ENCODE data around the gene PTGIS.

Gene PTGIS

DNA sequence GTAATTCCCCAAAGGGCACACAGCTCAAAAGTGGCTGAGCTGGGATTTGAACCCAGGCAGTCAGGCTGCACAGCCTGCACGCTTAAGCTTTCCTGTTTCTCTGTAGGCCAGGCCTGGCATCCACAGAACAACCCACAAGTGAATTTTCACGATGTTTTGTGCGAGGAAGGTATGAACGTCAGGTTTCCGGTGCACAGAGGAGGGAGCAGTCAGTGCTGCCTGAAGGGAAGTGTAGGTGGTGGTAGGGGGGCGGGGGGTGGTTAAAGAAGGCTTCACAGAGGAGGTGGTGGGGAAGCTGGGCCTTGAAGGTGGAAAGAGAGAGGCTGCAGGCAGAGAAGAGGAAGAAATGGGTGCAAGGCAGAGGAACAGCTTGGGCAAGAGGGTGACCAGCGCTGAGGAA lies 99.5 kb downstream of the PTGIS start:
- TF ChIP-seq, protein P1, sequence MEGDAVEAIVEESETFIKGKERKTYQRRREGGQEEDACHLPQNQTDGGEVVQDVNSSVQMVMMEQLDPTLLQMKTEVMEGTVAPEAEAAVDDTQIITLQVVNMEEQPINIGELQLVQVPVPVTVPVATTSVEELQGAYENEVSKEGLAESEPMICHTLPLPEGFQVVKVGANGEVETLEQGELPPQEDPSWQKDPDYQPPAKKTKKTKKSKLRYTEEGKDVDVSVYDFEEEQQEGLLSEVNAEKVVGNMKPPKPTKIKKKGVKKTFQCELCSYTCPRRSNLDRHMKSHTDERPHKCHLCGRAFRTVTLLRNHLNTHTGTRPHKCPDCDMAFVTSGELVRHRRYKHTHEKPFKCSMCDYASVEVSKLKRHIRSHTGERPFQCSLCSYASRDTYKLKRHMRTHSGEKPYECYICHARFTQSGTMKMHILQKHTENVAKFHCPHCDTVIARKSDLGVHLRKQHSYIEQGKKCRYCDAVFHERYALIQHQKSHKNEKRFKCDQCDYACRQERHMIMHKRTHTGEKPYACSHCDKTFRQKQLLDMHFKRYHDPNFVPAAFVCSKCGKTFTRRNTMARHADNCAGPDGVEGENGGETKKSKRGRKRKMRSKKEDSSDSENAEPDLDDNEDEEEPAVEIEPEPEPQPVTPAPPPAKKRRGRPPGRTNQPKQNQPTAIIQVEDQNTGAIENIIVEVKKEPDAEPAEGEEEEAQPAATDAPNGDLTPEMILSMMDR (IDR thresholded peaks at IDR 0.05; ENCODE audit: extremely low read depth, missing control alignments) = no peak
- no peak for DNase-seq (ENCODE audit: low spot score)

DNA sequence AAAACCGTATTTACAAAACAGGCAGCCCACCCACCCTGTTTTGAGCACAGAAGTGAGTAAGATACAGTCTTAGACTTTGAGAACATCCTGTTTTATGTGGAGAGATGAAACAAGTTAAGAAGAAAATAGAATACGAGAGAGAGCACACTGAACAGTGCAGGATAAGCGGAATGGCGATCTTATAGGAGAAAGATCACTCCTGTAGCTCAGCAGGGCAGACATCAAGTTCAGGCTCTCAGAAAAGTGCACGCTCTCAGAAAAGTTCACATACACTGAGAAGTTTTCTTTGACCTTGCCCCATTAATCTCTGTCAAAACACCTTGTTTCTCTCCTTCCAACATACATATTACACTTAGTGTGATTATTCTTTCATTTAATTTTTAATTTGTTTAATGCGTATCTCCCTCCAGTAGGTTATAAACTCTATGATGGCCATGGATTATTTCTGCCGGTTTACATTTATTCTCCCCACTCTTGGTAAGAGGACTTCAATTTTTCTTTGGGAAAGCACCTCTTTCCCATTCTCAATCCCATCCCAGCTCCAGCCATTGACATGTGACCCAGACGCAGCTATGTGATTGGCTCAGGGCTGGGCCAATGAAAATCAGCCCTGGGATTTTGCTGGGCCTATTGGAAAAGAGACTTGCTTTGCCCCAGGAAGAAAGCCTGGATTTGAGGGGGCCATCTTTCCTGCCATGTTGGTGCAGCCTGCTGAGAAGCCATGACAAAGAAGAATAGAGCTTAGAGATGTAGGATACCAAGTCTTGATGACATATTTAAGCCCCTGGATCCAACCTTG lies 101.6 kb downstream of the PTGIS start:
- no peak for DNase-seq (ENCODE audit: low spot score)
- TF ChIP-seq, protein P1 (IDR thresholded peaks at IDR 0.05; ENCODE audit: extremely low read depth, missing control alignments) = no peak

DNA sequence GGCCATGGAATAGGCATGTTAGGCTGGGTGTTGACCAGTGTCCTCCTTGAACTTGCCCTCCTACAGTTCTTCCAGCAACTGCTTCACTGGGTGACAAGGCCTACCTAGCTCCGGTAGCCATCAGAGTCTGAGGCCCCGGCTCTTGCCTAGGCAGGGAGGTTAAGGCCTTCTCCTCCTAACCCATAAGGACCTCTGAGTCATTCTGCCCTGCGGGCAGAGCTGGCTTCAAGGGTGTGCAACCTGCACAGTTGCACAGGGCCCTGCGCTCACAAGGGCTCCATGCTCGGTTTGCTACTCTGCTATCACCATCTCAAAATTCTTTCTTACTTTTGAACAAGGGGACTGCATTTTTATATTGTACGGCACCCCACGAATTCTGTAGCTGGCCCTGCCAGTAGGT lies 103.4 kb downstream of the PTGIS start:
- DNase-seq (ENCODE audit: low spot score) = no peak

DNA sequence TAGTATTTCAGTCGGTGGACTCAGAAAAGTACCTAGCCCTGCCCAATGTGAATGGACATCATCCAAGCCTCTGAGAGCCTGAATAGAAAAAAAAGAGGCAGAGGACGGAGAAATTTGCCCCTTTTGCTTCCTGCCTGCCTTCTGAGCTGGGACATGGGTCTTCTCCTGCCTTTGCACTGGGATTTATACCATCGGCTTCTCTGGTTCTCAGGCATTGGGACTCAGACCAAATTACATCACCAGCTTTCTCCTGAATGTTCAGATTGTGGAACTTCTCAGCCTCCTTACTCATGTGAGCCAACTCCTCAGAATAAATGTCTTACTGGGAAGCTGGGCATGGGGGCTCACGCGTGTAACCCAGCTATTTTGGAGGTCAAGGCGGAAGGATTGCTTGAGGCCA lies 105.3 kb downstream of the PTGIS start:
- no peak for DNase-seq (ENCODE audit: low spot score)

More for the DNA sequence above, 103.4 kb downstream of the PTGIS start:
- TF ChIP-seq, protein P1 (IDR thresholded peaks at IDR 0.05; ENCODE audit: extremely low read depth, missing control alignments) = no peak

DNA sequence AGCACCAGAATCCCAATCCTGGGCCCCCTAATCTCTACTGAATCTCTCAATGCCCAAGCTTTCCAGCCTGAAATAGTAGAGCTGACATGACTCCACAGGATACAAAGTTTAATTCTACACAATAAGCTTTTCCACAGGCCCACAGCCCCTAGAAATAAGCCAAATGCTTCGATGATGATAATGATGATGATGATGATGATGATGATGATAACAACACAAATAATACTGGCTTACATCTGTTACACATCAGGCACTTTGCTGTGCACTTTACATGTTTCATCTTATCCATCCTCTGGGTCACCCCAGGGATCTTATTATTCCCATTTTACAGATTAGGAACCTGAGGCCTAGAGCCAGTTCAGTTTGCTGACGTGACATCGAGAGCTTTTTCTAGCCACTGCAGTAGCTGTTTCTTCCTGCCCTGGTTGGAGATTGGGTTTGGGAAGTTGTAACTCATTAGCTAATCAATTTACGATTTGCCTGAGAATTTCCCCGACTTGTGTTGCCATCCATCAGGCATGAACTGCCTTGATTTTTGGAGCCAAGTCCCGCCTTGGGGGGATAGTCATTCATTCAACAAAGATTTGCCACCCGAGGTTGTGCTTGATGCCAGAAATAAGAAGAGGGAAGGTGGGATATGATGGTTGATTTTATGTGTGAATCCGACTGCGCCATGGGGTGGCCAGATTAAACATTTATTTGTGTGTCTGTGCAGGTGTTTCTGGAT lies 105.9 kb downstream of the PTGIS start:
- TF ChIP-seq, protein P1 (IDR thresholded peaks at IDR 0.05; ENCODE audit: extremely low read depth, missing control alignments) = no peak
- no peak for DNase-seq (ENCODE audit: low spot score)

More for the DNA sequence above, 105.3 kb downstream of the PTGIS start:
- TF ChIP-seq, protein P1 (IDR thresholded peaks at IDR 0.05; ENCODE audit: extremely low read depth, missing control alignments) = no peak

DNA sequence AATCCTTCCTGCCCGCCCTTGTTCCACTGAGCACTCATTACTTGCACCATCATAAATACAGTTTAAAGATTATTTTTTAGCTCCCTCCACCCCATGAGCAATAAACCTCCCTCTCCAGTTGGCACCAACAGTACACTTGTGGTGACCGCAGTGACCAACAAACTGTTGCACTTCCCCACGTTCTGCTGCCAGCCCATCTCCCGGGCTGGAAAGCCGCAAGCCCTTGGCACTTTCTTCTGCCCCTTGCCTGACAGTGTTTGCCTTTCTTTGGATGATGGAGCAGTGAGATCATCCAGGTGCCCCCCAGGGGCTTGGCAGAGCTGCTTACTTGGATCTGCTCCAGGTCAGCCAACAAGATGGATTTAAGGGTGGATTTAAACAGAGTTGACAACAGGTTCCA lies 107.0 kb downstream of the PTGIS start:
- TF ChIP-seq, protein P1 (IDR thresholded peaks at IDR 0.05; ENCODE audit: extremely low read depth, missing control alignments) = no peak
- DNase-seq (ENCODE audit: low spot score) = no peak

DNA sequence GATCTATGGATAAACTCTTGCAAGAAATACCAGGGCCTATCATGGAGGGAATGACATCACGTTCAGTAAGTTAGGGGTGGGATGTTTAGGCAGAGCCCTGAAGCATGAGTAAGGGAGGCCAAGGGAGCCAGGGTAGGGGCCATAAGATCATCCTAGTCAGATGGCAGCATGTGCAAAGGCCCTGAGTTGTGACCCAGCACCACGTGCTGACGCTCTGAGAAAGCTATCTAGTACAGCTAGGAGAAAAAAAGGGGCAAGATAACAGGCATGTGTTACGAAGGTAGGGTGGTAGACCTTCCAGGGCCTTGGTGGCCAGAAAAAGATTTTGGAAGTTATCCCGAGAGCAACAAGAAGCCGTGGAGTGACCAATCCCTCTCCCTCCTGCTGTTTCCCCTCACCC lies 107.8 kb downstream of the PTGIS start:
- TF ChIP-seq, protein P1 (IDR thresholded peaks at IDR 0.05; ENCODE audit: extremely low read depth, missing control alignments) = no peak

More for the DNA sequence above, 107.8 kb downstream of the PTGIS start:
- DNase-seq (ENCODE audit: low spot score) = no peak

All from GM20000 (cell line).